NK-92 treated with Interleukin-12 subunit alpha and Interleukin-12 subunit beta, amount 100 ng/mL, for 24 hours (cell line): ENCODE results near the gene ACP1.

Source experiments
- DNase-seq: peaks from one replicate; lab custom pipeline; 2025; lab: John Stamatoyannopoulos, UW

Gene ACP1

GRCh38 chr2:280650-281110, 15.9 kb downstream of the ACP1 start:
- DNase-seq: no peak

- no peak for DNase-seq
Measured at GRCh38 chr2:281381-281780, 16.6 kb downstream of the ACP1 start.

- no peak for DNase-seq
Measured at GRCh38 chr2:282371-283263, 17.9 kb downstream of the ACP1 start.

GRCh38 chr2:283996-284794, 19.4 kb downstream of the ACP1 start:
- DNase-seq: no peak

GRCh38 chr2:284896-285492, 20.2 kb downstream of the ACP1 start:
- DNase-seq: no peak

GRCh38 chr2:285531-285930, 20.8 kb downstream of the ACP1 start:
- DNase-seq: no peak

GRCh38 chr2:286035-286434, 21.3 kb downstream of the ACP1 start:
- no peak for DNase-seq

- no peak for DNase-seq
Measured at GRCh38 chr2:286774-287392, 22.1 kb downstream of the ACP1 start.

GRCh38 chr2:287471-287885, 22.7 kb downstream of the ACP1 start:
- DNase-seq: no peak

GRCh38 chr2:287911-288757, 23.4 kb downstream of the ACP1 start, which contains the start of gene ALKAL2:
ALKAL2 (minus strand) TSS chr2:288091; CDS start chr2:287835, 256 bp downstream.
- DNase-seq: no peak

- DNase-seq: no peak
Measured at GRCh38 chr2:288758-289361, 24.1 kb downstream of the ACP1 start.

GRCh38 chr2:289362-290089, 24.8 kb downstream of the ACP1 start:
- DNase-seq: no peak

- no peak for DNase-seq
Measured at GRCh38 chr2:290090-290722, 25.5 kb downstream of the ACP1 start.

GRCh38 chr2:295090-295489, 30.3 kb downstream of the ACP1 start:
- DNase-seq: no peak

- no peak for DNase-seq
Measured at GRCh38 chr2:296354-296753, 31.6 kb downstream of the ACP1 start.

GRCh38 chr2:305366-305765, 40.6 kb downstream of the ACP1 start:
- DNase-seq: no peak

- DNase-seq: no peak
Measured at GRCh38 chr2:309148-309953, 44.6 kb downstream of the ACP1 start.

- DNase-seq: no peak
Measured at GRCh38 chr2:309954-310510, 45.3 kb downstream of the ACP1 start.
